GM18519 (cell line): ENCODE data around the gene LTA4H.

Experiments used
- ATAC-seq: cut with Tn5 transposase; IDR thresholded peaks from one replicate; pipeline ENCODE4 v1.9.1; 2021; ENCODE audit warnings: mild to moderate bottlenecking, moderate library complexity; ENCODE audit not compliant: unreplicated experiment, low FRiP score

The LTA4H gene

DNA sequence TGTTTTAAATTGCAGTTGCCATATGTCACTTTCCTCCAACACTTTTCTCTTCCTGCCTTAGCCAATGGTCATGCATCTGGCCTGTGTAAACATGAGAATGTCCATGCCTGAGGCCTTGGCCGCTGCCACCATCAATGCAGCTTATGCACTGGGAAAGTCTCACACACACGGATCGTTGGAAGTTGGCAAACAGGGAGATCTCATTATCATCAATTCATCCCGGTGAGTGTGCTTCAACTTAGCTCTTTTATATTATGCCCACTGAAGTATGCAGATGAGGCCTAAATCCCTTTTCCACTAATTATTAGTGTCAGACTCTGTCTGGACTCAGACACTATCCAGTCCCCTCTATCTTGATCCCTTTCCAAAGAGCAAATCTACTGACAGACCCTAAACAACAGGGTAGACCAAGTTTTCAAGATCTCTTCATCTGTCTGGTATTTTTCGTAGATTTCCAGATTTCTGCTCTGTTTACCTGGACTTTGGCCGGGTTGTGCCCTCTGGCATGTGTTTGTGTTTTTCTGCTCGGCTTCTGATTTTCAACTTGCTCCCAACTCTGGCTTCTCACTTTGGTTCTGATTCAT, 69.0 kb downstream of the LTA4H start:
- no peak for ATAC-seq

DNA sequence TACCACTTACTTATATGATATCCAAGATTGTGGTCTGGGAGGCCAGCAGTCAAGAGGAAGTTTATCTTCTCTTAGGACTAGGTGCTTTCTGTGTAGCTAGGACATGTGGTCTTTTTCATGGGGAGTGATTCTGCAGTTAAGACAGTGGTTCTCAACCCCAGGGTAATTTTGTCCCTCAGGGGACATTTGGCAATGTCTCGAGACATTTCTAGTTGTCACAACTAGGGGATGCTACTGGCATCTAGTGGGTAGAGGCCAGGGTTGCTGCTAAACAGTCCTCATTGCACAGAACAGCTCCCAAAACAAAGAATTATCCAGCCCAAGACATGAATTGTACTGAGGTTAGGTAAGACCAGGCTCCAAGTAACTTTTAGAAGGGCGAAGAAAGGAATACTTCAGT, 72.3 kb downstream of the LTA4H start:
- no peak for ATAC-seq

DNA sequence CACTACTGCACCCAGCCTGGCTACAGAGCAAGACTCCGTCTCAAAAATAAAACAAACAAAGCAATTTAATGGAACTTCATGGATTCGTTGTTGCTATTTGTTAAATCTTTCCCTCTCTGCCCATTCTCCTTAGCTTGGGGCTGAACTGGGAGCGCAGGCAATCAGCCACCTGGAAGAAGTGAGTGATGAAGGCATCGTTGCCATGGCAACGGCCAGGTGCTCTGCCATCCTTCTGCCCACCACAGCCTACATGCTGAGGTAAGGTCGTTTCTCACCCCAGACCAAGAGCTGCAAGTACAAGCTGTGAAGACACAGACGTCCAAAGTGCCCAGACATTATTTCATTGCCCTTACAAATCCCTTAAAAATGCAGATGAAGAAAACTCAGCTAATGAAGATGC, 73.2 kb downstream of the LTA4H start:
- no peak for ATAC-seq

DNA sequence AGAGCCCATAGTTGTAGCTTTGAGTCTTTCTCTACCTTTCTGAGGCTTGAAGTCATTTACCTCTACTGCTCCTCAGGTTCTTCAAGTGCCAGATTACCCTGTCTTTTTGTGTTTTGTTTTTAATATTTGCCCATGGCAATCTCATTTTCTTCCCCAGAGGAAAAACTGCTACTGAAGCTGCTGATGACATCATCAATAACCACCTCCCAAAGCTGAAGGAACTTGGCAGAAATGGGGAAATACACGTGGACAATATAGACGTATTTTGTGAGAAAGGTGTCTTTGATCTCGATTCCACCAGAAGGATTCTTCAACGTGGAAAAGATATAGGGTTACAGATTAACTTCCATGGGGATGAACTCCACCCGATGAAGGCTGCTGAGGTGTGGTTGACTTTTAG, 75.1 kb downstream of the LTA4H start:
- ATAC-seq = no peak

DNA sequence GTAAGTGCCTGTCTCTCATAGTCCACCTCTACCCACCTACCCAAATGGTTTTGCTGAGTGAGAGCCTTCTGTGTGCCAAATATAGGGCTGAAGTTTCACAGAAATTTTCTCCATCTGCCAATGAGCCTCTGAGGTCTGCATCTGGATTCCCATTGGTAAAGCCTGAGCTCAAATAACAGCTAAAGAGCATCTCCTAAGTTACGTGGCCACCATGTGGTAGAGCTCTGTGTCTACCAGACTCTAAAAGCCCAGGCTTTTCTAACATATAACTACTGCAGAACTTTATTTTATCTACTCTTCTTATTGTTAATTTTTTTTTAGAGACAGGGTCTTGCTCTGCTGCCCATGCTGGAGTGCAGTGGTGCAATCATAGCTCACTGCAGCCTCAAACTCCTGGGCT, 76.3 kb downstream of the LTA4H start:
- ATAC-seq = no peak

DNA sequence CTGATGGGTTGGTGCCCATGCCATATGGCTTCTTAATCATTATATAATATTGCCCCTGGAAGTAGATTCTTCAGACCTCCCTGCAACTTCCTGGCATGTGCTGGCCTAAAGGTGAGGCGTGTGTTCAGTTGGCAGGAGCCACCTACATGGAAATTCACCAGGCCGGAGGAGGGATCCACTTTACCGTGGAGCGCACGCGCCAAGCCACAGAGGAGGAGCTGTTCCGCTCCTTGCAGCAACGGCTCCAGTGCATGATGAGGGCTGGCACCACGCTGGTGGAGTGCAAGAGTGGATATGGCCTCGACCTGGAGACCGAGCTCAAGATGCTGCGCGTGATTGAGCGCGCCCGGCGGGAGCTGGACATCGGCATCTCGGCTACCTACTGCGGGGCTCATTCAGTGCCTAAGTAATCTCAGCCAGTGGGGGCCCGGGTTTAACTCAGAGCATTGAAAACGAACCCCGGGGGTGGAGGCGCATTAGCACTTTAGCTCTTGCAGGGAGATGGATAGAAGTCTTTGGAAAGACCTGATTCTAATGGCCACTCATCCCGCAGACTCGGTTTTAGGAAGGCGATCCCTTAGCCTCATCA, 78.7 kb downstream of the LTA4H start:
- ATAC-seq = no peak

DNA sequence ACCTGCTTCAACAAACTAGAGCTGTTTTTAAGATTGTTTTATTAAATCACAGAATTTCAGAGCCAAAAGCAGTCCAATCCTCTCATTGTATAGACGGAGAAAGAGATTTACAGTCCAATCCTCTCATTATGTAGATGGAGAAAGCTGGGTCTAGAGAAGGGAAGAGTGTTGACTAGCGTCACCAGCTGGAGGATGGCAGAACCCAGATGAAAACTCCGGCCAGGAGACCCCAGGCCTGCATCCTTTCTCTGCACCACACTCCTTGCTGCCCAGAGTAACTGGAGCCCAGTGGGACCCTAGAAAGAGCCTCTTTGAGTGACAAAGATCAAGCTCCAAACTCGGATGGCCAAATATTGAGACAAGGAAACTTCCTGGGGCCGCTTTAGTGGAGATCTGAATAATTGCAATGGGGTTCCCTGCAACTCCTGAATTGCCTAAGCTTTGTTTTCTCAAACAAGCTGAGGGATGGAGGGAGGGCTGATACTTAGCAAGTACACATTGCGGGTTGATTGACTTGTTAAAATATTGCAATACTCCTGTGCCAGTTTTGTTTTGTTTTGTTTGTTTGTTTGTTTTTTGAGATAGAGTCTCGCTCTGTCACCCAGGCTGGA, 79.7 kb downstream of the LTA4H start:
- ATAC-seq = no peak

DNA sequence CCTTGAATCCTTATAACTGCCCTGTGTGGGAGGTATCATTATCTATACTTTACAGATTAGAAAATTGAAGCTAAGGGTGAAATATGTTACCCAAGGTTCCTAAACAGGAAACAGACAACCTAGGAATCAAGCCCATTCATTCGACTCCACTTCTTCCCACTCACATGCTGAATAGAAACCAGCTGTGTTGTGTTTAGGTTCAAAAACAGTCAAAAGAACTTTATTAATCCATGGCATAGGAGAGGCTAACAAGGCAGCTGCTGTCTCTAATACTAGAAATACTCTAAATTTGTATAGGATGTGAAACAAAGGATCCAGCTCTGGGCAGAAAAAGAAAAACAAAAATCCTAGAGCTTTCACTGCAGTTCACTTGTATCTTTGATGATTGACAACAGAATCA, 82.4 kb downstream of the LTA4H start:
- no peak for ATAC-seq

DNA sequence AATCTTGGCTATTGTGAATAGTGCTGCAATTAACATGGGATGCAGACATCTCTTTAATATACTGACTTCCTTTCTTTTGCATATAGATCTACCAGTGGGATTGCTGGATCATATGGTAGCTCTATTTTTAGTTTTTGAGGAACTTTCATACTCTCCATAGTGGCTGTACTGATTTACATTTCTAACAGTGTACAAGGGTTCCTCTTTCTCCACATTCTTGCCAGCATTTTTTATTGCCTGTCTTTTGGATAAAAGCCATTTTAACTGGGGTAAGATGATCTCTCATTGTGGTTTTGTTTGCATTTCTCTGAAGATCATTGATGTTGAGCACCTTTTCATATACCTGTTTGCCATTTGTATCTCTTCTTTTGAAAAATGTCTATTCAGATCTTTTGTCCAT, 83.9 kb downstream of the LTA4H start:
- ATAC-seq = no peak
